ENCODE results near the gene HAX1. TPM values are rescaled to one million over a fixed set of nuclear protein-coding genes. Genes with fewer than 3 reads are reported as not detected.
"Not testable (repeated sequence)": the region's sequence is repeated elsewhere in the genome, so short reads cannot be mapped to it uniquely, and the experiment has no call there.

The HAX1 gene
- 10 to 100 TPM; 83.4 to 87.2 (median 85.3) TPM for polyA plus RNA-seq (ENCODE audit: insufficient read length in 4 of 4)

GRCh38 chr1:154272217-154272998, at the start of gene HAX1:
Gene HAX1 (plus strand): TSS chr1:154272629. CDS start chr1:154272724, 95 bp downstream.
- DNase-seq (ENCODE audit: low read depth in 4 of 4, low spot score in 3 of 4) = peak; percentile 87 to 90 (median 90)

DNA sequence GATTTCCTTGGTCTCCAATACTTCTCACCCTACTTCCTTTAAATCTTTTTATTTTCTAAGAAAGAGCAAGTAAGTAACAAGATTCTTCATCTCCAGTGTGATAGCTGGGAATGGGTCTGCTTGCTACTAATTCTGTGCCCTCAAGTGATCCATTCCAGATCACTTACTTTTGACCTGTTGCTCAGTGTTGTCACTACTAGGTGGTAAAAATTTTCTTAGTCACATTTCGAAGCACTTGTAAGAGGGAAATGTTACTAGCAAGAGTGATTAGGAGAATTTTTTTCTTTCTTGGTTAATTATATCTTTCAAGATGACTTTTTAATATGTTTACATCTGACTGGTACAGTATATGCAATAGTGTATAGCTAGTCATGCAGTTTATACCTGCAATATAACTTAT, 49.5 kb upstream of the HAX1 start:
- no peak for DNase-seq (ENCODE audit: low read depth in 4 of 4, low spot score in 3 of 4)

- no peak for DNase-seq (ENCODE audit: low read depth in 4 of 4, low spot score in 3 of 4)
Measured at GRCh38 chr1:154223621-154224020, 48.8 kb upstream of the HAX1 start.

DNA sequence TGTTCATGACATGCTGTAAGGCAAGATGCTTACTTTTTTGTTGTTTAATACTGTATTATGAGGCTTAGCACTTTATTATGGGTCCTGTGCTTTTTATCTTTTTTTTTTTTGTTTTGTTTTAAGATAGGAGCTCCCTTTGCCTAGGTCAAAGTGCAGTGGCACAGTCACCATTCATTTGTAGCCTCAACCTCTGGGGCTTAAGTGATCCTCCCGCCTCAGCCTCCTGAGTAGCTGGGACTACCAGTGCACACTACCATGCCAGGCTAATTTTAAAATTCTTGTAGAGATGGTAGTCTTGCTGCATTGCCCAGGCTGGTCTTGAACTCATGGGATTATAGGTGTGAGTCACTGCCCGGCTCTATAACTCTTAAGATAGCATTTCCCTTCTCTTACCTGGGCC, 47.1 kb upstream of the HAX1 start:
- DNase-seq (ENCODE audit: low read depth in 4 of 4, low spot score in 3 of 4) = no peak

- DNase-seq (ENCODE audit: low read depth in 4 of 4, low spot score in 3 of 4) = not testable (repeated sequence)
Measured at GRCh38 chr1:154231112-154231511, 41.3 kb upstream of the HAX1 start.

DNA sequence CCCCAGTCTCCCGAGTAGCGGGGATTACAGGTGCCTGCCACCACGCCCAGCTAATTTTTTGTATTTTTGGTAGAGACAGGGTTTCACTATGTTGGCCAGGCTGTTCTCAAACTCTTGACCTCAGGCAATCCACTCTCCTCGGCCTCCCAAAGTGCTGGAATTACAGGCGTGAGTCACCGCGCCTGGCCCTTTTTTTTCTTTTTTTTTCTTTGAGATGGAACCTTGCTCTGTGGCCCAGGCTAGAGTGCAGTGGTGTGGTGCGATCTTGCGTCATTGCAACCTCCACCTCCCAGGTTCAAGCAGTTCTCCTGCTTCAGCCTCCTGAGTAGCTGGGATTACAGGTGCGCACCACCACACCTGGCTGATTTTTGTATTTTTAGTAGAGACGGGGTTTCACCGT, 39.3 kb upstream of the HAX1 start:
- not testable (repeated sequence) for DNase-seq (ENCODE audit: low read depth in 4 of 4, low spot score in 3 of 4)

- DNase-seq (ENCODE audit: low read depth in 4 of 4, low spot score in 3 of 4) = no peak
Measured at GRCh38 chr1:154236855-154237254, 35.6 kb upstream of the HAX1 start.

- no peak for DNase-seq (ENCODE audit: low read depth in 4 of 4, low spot score in 3 of 4)
Measured at GRCh38 chr1:154237435-154237834, 35.0 kb upstream of the HAX1 start.

DNA sequence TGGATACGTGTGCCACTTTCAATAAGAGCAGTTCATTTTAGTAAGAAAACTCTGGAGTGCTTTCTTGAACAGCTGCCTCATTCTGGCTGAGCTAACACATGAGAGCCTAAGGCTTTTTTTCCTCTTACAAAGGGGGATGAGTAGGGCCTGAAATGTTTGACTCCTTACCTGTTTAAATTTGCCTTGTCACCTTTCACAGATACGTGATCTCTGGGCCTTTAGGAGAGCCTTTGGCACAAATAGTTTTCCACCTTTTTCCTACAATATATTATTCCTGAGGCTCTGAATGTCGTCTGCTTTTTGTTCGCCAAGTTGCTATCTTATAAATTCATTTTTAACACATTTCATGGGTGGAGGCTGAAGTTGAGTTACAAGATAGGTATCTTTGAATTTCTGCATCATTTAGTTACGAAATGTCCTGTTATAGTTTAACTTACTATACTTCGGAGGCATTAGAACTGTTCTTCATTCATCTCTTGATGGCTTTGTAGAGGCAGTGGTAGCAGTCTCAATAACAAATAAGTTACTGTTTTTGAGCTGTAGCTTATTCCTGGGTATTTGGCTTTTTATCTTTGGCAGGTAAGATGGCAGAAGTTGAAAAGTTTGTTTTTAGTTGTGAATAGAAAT, 34.4 kb upstream of the HAX1 start:
- no peak for DNase-seq (ENCODE audit: low read depth in 4 of 4, low spot score in 3 of 4)

GRCh38 chr1:154239491-154239890, 32.9 kb upstream of the HAX1 start:
- no peak for DNase-seq (ENCODE audit: low read depth in 4 of 4, low spot score in 3 of 4)

DNA sequence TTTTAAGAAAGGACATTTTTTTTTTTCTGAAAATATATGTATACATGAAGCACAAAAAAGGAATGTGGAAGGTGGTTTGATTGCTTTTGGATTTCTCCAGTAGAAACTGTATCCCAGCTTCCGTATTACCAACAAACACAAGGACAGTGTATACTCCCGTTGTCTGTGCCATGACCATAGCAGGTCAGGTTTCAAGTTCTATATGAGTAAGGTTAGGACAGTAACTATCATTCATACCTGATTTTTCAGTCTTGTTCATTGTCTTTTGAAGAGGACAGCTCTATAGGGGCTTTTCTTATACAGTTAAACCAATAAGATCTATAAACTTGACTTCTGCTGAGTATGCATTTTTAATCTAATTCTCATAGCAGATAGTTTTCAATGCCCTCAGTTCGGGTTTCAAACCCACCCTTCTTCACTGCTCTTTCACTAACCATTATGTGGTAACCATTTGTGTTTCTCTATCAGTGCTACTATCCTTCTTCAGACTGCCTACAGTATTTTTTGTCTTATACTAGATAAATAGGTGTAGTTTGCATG, 32.1 kb upstream of the HAX1 start:
- no peak for DNase-seq (ENCODE audit: low read depth in 4 of 4, low spot score in 3 of 4)

- DNase-seq (ENCODE audit: low read depth in 4 of 4, low spot score in 3 of 4) = no peak
Measured at GRCh38 chr1:154241703-154242351, 30.6 kb upstream of the HAX1 start.

DNA sequence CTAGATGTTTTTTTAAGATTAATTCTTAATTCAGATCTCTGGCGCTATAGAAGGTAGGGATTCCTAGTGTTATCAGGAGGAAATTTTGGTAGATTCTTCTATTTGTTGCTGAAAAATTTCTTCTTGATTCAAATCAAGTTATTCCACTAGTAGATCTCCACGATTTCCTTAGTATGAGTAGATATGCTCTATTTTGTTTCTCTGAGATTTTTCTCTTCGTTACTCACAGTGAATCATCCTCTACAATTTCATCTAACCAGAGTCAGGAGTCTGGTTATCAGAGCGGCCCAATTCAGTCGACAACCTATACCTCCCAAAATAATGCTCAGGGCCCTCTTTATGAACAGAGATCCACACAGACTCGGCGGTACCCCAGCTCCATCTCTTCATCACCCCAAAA, 18.8 kb upstream of the HAX1 start:
- no peak for DNase-seq (ENCODE audit: low read depth in 4 of 4, low spot score in 3 of 4)

DNA sequence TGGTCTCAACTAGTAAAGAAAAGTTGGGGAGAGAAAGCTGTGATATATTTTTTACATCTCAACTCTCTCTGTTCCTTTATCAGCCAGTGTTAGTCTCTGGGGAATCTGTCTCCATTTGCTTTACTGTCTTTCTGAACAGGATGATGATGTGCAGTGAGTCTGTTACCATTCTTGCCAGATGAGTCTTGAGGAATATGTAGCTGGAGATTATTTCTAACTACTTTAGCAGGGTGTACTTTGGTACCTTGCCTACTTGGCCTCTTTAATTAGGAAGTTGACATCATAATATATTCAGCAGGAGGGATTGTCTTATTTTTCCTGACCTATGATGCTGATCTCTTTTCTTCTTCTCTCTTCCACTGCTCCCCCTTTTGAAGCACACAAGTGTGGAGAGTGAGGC, 15.7 kb upstream of the HAX1 start:
- DNase-seq (ENCODE audit: low read depth in 4 of 4, low spot score in 3 of 4) = no peak

GRCh38 chr1:154258784-154259183, 13.6 kb upstream of the HAX1 start:
- no peak for DNase-seq (ENCODE audit: low read depth in 4 of 4, low spot score in 3 of 4)

DNA sequence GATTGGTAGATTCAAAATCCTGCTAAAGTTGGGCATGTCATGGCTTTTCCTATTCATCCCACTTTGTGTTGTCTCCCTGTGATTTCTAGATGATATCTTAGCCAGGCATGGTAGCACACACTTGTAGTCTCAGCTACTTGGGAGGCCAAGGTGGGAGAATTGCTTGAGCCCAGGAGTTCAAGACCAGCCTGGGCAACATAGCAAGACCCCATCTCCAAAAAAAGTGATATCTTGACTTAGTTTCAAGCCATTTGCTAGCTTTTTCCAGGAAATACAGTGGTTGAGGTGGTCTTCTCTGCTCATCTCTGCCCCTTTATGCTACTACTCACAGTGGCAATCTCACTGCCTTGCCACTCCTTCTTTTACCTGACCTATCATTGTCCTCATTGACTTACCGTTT, 12.3 kb upstream of the HAX1 start:
- DNase-seq (ENCODE audit: low read depth in 4 of 4, low spot score in 3 of 4) = no peak

- no peak for DNase-seq (ENCODE audit: low read depth in 4 of 4, low spot score in 3 of 4)
Measured at GRCh38 chr1:154263465-154264332, 8.7 kb upstream of the HAX1 start.

GRCh38 chr1:154264454-154264853, 8.0 kb upstream of the HAX1 start:
- no peak for DNase-seq (ENCODE audit: low read depth in 4 of 4, low spot score in 3 of 4)

GRCh38 chr1:154265586-154265985, 6.8 kb upstream of the HAX1 start:
- no peak for DNase-seq (ENCODE audit: low read depth in 4 of 4, low spot score in 3 of 4)

DNA sequence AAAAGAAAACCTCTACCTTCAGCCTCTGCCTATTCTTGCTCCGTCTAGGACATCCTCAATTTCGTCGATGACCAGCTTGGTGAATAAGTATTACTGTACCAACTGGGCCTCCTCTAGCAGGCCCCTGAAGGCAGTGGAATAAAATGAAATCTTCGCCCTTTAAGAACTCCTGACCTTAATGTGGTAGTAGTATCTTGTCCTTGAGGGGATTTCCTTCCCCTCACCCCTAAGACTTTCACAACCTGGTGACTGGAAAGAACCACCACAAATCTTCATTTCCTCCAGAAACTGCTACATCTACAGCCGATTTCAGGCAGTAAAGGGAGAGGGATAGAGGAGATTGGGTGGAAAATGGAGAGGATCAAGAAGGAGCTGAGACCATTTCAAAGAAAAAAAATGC, 1.6 kb upstream of the HAX1 start:
- no peak for DNase-seq (ENCODE audit: low read depth in 4 of 4, low spot score in 3 of 4)
